ENCODE data around the gene EPHA8. TPM values are rescaled to one million over a fixed set of nuclear protein-coding genes. Genes with fewer than 3 reads are reported as not detected.

Gene EPHA8
- total RNA-seq, 1 donor from 2014 or later = 0.69 TPM

DNA sequence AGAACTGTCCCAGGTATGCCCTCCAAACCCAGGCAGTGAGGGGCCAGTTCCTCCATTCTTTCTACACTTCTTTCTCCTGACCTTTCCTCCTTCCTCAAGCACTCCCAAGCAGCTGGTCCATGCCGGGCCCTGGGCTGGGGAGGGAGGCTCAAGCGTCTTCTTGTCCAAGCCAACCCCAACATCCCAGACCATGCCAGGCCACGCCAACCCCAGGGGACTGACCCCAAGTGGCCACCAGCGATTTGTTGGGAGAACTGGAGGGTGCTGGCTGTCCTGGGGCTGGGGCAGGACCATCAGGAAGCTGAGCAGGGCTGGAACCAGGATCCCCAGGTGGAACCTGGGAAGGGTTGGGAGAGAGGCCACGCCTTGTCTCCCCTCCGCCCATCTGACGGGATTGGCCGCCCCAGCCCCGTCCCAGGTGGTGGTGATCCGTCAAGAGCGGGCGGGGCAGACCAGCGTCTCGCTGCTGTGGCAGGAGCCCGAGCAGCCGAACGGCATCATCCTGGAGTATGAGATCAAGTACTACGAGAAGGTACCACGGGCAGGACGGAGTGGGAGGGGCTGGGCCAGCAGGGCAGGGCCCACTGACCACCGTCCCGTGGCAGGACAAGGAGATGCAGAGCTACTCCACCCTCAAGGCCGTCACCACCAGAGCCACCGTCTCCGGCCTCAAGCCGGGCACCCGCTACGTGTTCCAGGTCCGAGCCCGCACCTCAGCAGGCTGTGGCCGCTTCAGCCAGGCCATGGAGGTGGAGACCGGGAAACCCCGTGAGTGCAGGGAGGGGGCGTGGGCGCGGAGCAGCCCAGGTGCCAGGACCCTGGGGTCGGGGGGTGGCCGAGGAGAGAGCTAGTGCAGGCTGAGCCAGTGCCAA is 29.9 kb downstream of the EPHA8 start:
- H3K9me3 Mint-ChIP-seq (ENCODE audit: unreplicated experiment) = peaks cover 6% of the 10 kb centered on the region
- H3K27ac Mint-ChIP-seq (ENCODE audit: unreplicated experiment) = no peak overlapping the region
- H3K4me3 Mint-ChIP-seq (ENCODE audit: unreplicated experiment) = no peak overlapping the region
- H3K4me1 Mint-ChIP-seq (ENCODE audit: low read depth, unreplicated experiment) = no peaks in the 10 kb centered on the region
- DNase-seq = no peak
- TF ChIP-seq, protein P1, sequence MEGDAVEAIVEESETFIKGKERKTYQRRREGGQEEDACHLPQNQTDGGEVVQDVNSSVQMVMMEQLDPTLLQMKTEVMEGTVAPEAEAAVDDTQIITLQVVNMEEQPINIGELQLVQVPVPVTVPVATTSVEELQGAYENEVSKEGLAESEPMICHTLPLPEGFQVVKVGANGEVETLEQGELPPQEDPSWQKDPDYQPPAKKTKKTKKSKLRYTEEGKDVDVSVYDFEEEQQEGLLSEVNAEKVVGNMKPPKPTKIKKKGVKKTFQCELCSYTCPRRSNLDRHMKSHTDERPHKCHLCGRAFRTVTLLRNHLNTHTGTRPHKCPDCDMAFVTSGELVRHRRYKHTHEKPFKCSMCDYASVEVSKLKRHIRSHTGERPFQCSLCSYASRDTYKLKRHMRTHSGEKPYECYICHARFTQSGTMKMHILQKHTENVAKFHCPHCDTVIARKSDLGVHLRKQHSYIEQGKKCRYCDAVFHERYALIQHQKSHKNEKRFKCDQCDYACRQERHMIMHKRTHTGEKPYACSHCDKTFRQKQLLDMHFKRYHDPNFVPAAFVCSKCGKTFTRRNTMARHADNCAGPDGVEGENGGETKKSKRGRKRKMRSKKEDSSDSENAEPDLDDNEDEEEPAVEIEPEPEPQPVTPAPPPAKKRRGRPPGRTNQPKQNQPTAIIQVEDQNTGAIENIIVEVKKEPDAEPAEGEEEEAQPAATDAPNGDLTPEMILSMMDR (IDR thresholded peaks at IDR 0.05; ENCODE audit: partially characterized antibody, unreplicated experiment) = no peak
- H3K36me3 Mint-ChIP-seq (ENCODE audit: unreplicated experiment) = no peaks in the 10 kb centered on the region
- peaks cover 3% of the 10 kb centered on the region for H3K27me3 Mint-ChIP-seq (ENCODE audit: unreplicated experiment)

DNA sequence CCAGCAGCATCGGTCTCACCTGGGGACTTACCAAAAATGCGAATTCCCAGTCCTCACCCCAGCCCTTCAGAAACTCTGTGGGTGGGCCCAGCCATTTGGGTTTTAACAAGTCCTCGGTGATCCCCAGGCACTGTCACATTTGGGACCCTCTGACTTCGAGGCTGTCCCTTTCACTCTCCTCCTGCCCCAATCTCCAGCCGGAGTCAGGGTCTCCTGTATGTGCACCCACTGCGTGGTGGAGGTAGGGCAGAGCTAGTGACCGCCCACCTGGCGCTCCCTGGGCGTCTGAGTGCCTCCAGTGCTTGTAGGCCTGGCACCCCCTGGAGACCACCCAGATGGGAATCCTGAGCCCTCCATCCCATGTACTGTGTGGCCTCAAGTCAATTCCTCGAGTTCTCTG is 31.1 kb downstream of the EPHA8 start:
- peaks cover 3% of the 10 kb centered on the region for H3K27me3 Mint-ChIP-seq (ENCODE audit: unreplicated experiment)
- H3K9me3 Mint-ChIP-seq (ENCODE audit: unreplicated experiment) = peaks cover 6% of the 10 kb centered on the region
- no peaks in the 10 kb centered on the region for H3K36me3 Mint-ChIP-seq (ENCODE audit: unreplicated experiment)
- no peaks in the 10 kb centered on the region for H3K4me1 Mint-ChIP-seq (ENCODE audit: low read depth, unreplicated experiment)
- DNase-seq = no peak
- TF ChIP-seq, protein P1 (IDR thresholded peaks at IDR 0.05; ENCODE audit: partially characterized antibody, unreplicated experiment) = no peak
- no peak overlapping the region for H3K4me3 Mint-ChIP-seq (ENCODE audit: unreplicated experiment)
- H3K27ac Mint-ChIP-seq (ENCODE audit: unreplicated experiment) = no peak overlapping the region

DNA sequence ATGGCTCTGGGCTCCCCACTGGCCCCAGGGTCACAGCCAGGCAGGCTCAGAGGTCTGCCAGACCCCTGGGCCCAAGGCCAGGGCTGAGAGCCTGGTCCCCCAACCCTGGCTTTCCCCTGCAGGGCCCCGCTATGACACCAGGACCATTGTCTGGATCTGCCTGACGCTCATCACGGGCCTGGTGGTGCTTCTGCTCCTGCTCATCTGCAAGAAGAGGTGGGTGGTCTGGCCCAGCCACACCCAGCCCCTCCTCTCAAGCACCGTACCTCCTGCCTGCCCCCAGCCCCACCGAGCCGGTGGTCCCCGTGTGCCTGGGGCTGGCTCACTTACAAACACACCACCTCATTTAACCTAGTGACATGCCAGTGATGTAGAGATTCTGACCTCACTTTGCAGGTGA is 31.8 kb downstream of the EPHA8 start:
- no peaks in the 10 kb centered on the region for H3K4me1 Mint-ChIP-seq (ENCODE audit: low read depth, unreplicated experiment)
- no peak overlapping the region for H3K4me3 Mint-ChIP-seq (ENCODE audit: unreplicated experiment)
- TF ChIP-seq, protein P1 (IDR thresholded peaks at IDR 0.05; ENCODE audit: partially characterized antibody, unreplicated experiment) = no peak
- H3K27me3 Mint-ChIP-seq (ENCODE audit: unreplicated experiment) = peaks cover 3% of the 10 kb centered on the region
- peaks cover 6% of the 10 kb centered on the region for H3K9me3 Mint-ChIP-seq (ENCODE audit: unreplicated experiment)
- no peak overlapping the region for H3K27ac Mint-ChIP-seq (ENCODE audit: unreplicated experiment)
- no peaks in the 10 kb centered on the region for H3K36me3 Mint-ChIP-seq (ENCODE audit: unreplicated experiment)
- no peak for DNase-seq

DNA sequence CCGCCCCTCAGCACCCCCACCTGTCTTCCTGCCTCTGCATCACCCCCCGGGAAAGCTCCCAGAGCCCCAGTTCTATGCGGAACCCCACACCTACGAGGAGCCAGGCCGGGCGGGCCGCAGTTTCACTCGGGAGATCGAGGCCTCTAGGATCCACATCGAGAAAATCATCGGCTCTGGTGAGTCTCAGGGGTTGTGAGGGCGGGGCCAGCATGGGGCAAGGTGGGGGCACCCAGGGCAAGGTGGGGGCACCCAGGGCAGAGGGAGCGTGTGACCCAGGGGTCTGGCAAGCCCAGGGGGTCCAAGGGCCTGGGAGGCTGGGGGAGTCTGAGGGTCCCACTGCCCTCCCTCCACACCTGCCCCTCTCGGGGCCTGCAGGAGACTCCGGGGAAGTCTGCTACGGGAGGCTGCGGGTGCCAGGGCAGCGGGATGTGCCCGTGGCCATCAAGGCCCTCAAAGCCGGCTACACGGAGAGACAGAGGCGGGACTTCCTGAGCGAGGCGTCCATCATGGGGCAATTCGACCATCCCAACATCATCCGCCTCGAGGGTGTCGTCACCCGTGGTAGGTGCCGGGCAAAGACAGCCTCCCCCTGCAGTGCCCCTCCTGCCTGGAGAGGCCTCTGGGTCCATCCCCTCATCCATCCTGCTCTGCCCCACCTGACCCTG is 34.1 kb downstream of the EPHA8 start:
- H3K9me3 Mint-ChIP-seq (ENCODE audit: unreplicated experiment) = peaks cover 2% of the 10 kb centered on the region

More for the DNA sequence above, 34.1 kb downstream of the EPHA8 start:
- DNase-seq = no peak
- peaks cover 2% of the 10 kb centered on the region for H3K27me3 Mint-ChIP-seq (ENCODE audit: unreplicated experiment)
- H3K27ac Mint-ChIP-seq (ENCODE audit: unreplicated experiment) = no peak overlapping the region
- no peaks in the 10 kb centered on the region for H3K4me1 Mint-ChIP-seq (ENCODE audit: low read depth, unreplicated experiment)
- TF ChIP-seq, protein P1 (IDR thresholded peaks at IDR 0.05; ENCODE audit: partially characterized antibody, unreplicated experiment) = no peak
- H3K4me3 Mint-ChIP-seq (ENCODE audit: unreplicated experiment) = no peak overlapping the region
- H3K36me3 Mint-ChIP-seq (ENCODE audit: unreplicated experiment) = no peaks in the 10 kb centered on the region
